ENCODE measurements around the gene ARID1A. TPM values are rescaled to one million over a fixed set of nuclear protein-coding genes. Genes with fewer than 3 reads are reported as not detected.
"Not testable (repeated sequence)": the region's sequence is repeated elsewhere in the genome, so short reads cannot be mapped to it uniquely, and the experiment has no call there.

The ARID1A gene
- total RNA-seq, 2 experiments from 2014 or later = 82.4 to 84.9 TPM

- intact Hi-C loops (cut with micrococcal nuclease) = no loop called here
- Mint-ChIP-seq H3K4me1 (ENCODE audit: low read depth) (peaks cover 47% of the 10 kb centered on the region), H3K36me3 (ENCODE audit: low read depth) (peaks cover 34% of the 10 kb centered on the region), H3K9me3 (peaks cover 2% of the 10 kb centered on the region), H3K27me3 (no peaks in the 10 kb centered on the region), H3K27ac (peak overlapping the region; percentile 96), H3K4me3 (peak overlapping the region; percentile 64)
- POLR2A ChIA-PET = interaction anchor here (0.6 to 3.5 kb wide), 12 partner anchors 10 to 299 kb away, joined by 3 to 69 read pairs (median 4); partner anchors contain the start of genes ARID1A and PIGV
- DNase-seq (peak; percentile 62), ATAC-seq (peak; percentile 80)
- CTCF ChIA-PET = interaction anchor here (1.1 to 9.3 kb wide), 13 partner anchors 10 to 299 kb away, joined by 3 to 82 read pairs (median 5); partner anchors contain the start of genes PIGV and ZDHHC18
- no peak for TF ChIP-seq CTCF (IDR thresholded peaks at IDR 0.05)
These were observed 103.8 kb downstream of the ARID1A start for GRCh38 chr1:26799479-26800142.

- CTCF ChIA-PET; H3K4me3 Mint-ChIP-seq; ATAC-seq; POLR2A ChIA-PET; intact Hi-C loops (cut with micrococcal nuclease); H3K9me3 Mint-ChIP-seq; H3K27me3 Mint-ChIP-seq; DNase-seq; H3K27ac Mint-ChIP-seq: not testable (repeated sequence)
- peaks cover 36% of the 10 kb centered on the region for H3K4me1 Mint-ChIP-seq (ENCODE audit: low read depth)
- H3K36me3 Mint-ChIP-seq (ENCODE audit: low read depth) = peaks cover 18% of the 10 kb centered on the region
These were observed 108.1 kb downstream of the ARID1A start for GRCh38 chr1:26803932-26804331.

GRCh38 chr1:26810105-26810504, 114.3 kb downstream of the ARID1A start:
- peak; percentile 86 for DNase-seq
- intact Hi-C loops (cut with micrococcal nuclease) = loop anchor here (10.0 kb wide), 1 partner anchor 65 kb away; no protein-coding TSS in a partner anchor
- Mint-ChIP-seq H3K4me1 (ENCODE audit: low read depth) (peaks cover 25% of the 10 kb centered on the region), H3K27ac (peak overlapping the region; percentile 61), H3K4me3 (peak overlapping the region; percentile 7)
- ChIA-PET CTCF (interaction anchor here (0.6 to 5.1 kb wide), 23 partner anchors 10 to 258 kb away, joined by 3 to 82 read pairs (median 4); partner anchors contain the start of genes PIGV and ZDHHC18), POLR2A (interaction anchor here (1.0 to 2.9 kb wide), 7 partner anchors 11 to 207 kb away, joined by 3 to 11 read pairs (median 4); no protein-coding TSS in a partner anchor)
- not testable (repeated sequence) for H3K9me3 Mint-ChIP-seq; H3K27me3 Mint-ChIP-seq; H3K36me3 Mint-ChIP-seq (ENCODE audit: low read depth)
- peak; percentile 92 for ATAC-seq
- TF ChIP-seq CTCF (IDR thresholded peaks at IDR 0.05) = peak; percentile 78

- DNase-seq (peak; percentile 37), ATAC-seq (no peak)
- ChIA-PET POLR2A (interaction anchor here (0.6 to 2.9 kb wide), 10 partner anchors 10 to 119 kb away, joined by 3 to 11 read pairs (median 6); partner anchors contain the start of gene ZDHHC18), CTCF (interaction anchor here (0.7 to 5.1 kb wide), 20 partner anchors 10 to 264 kb away, joined by 3 to 82 read pairs (median 4); partner anchors contain the start of genes PIGV and ZDHHC18)
- Mint-ChIP-seq H3K4me3 (no peak overlapping the region), H3K9me3 (no peaks in the 10 kb centered on the region), H3K36me3 (ENCODE audit: low read depth) (no peaks in the 10 kb centered on the region), H3K4me1 (ENCODE audit: low read depth) (peaks cover 22% of the 10 kb centered on the region), H3K27ac (peak overlapping the region; percentile 55), H3K27me3 (no peaks in the 10 kb centered on the region)
- intact Hi-C loops (cut with micrococcal nuclease) = loop anchor here (10.0 kb wide), 1 partner anchor 64 kb away; no protein-coding TSS in a partner anchor
- no peak for TF ChIP-seq CTCF (IDR thresholded peaks at IDR 0.05)
These were observed 115.2 kb downstream of the ARID1A start for GRCh38 chr1:26811057-26811456.

GRCh38 chr1:26811708-26812107, 115.9 kb downstream of the ARID1A start:
- intact Hi-C loops (cut with micrococcal nuclease) = loop anchor here (10.0 kb wide), 1 partner anchor 63 kb away; no protein-coding TSS in a partner anchor
- ChIA-PET POLR2A (interaction anchor here (0.6 to 2.9 kb wide), 10 partner anchors 9 to 120 kb away, joined by 3 to 11 read pairs (median 6); partner anchors contain the start of gene ZDHHC18), CTCF (interaction anchor here (0.7 to 5.1 kb wide), 15 partner anchors 9 to 265 kb away, joined by 3 to 82 read pairs (median 4); partner anchors contain the start of genes PIGV and ZDHHC18)
- ATAC-seq = peak; percentile 25
- TF ChIP-seq CTCF (IDR thresholded peaks at IDR 0.05) = no peak
- Mint-ChIP-seq H3K36me3 (ENCODE audit: low read depth) (no peaks in the 10 kb centered on the region), H3K27ac (peak overlapping the region; percentile 5), H3K4me1 (ENCODE audit: low read depth) (peaks cover 22% of the 10 kb centered on the region), H3K9me3 (no peaks in the 10 kb centered on the region), H3K4me3 (no peak overlapping the region), H3K27me3 (no peaks in the 10 kb centered on the region)
- no peak for DNase-seq
